Measurements from ENCODE around the gene CXorf49B.
"Not testable (repeated sequence)": the region's sequence is repeated elsewhere in the genome, so short reads cannot be mapped to it uniquely, and the experiment has no call there.

- TF ChIP-seq CTCF (IDR thresholded peaks at IDR 0.05; ENCODE audit: low read depth, low read length, missing input control); RAD21 (IDR thresholded peaks at IDR 0.05); HNF4A (conservative IDR thresholded peaks at IDR 0.05); FOXA1 (IDR thresholded peaks at IDR 0.05); TAF1 (conservative IDR thresholded peaks at IDR 0.05); GABPA (IDR thresholded peaks at IDR 0.05 in 1 of 2, conservative IDR thresholded peaks at IDR 0.05 in 1 of 2); JUND (IDR thresholded peaks at IDR 0.05); MAX (IDR thresholded peaks at IDR 0.05); ATF3 (IDR thresholded peaks at IDR 0.05); ZBTB33 (IDR thresholded peaks at IDR 0.05); EGR1 (IDR thresholded peaks at IDR 0.05; ENCODE audit: low read depth in 2 of 2); REST (IDR thresholded peaks at IDR 0.05); NR2F2 (IDR thresholded peaks at IDR 0.05); FOXA2 (IDR thresholded peaks at IDR 0.05): not testable (repeated sequence)
These were observed 1.7 kb downstream of the CXorf49B start for GRCh38 chrX:71764832-71765231.
